Right lobe of liver (tissue), 4 donors: ENCODE measurements around the gene PODXL2.

Experiments
- POLR2A ChIP-seq: fragments of 450-650 bp; IDR thresholded peaks from one replicate; pipeline ENCODE4 v1.6.1; 2017; ENCODE audit warnings: antibody characterized with exemption, mild to moderate bottlenecking
- TF ChIP-seq, protein P1 (sequence below), 4 donors: fragments of 200-600 bp in 3 of 4; fragments of 450-650 bp in 1 of 4; IDR thresholded peaks; one replicate each; pipeline versions ENCODE4 v1.5.1 to v1.8.0; 2016 to 2022; ENCODE audit warnings: antibody characterized with exemption in 4 of 4, mild to moderate bottlenecking in 2 of 4
- donor health status: DM: no; HTN: no; CAD: no.
- donor health status: DM: no; HTN: no; CAD: no.
- donor health status: DM: no; HTN: yes; CAD: no.

- TF ChIP-seq, protein P1, sequence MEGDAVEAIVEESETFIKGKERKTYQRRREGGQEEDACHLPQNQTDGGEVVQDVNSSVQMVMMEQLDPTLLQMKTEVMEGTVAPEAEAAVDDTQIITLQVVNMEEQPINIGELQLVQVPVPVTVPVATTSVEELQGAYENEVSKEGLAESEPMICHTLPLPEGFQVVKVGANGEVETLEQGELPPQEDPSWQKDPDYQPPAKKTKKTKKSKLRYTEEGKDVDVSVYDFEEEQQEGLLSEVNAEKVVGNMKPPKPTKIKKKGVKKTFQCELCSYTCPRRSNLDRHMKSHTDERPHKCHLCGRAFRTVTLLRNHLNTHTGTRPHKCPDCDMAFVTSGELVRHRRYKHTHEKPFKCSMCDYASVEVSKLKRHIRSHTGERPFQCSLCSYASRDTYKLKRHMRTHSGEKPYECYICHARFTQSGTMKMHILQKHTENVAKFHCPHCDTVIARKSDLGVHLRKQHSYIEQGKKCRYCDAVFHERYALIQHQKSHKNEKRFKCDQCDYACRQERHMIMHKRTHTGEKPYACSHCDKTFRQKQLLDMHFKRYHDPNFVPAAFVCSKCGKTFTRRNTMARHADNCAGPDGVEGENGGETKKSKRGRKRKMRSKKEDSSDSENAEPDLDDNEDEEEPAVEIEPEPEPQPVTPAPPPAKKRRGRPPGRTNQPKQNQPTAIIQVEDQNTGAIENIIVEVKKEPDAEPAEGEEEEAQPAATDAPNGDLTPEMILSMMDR (IDR thresholded peaks at IDR 0.05), result no peak
- no peak for TF ChIP-seq POLR2A
Observed at GRCh38 chr3:127597020-127597771, 31.8 kb upstream of the PODXL2 start.
